WTC11 (cell line): ENCODE measurements around the gene KNG1. TPM values are rescaled to one million over a fixed set of nuclear protein-coding genes. Genes with fewer than 3 reads are reported as not detected.

Experiments
- ATAC-seq: fragments of 200-7000 bp; cut with Tn5 transposase; 2 replicates; pipeline ENCODE4 v1.10.0; 2021; ENCODE audit warnings: mild to moderate bottlenecking, moderate library complexity
- CTCF ChIA-PET: fragments of 300-600 bp; sonication (Branson Sonifier 250); formaldehyde crosslinking; loops from one replicate; lab custom pipeline; 2021; ENCODE audit warnings: antibody characterized with exemption; lab: Charles Lee
- POLR2A ChIA-PET: fragments of 350-600 bp; sonication (Branson Sonifier 250); formaldehyde crosslinking; loops from one replicate; lab custom pipeline; 2021; ENCODE audit warnings: antibody characterized with exemption; lab: Charles Lee
- DNase-seq: peaks from one replicate; pipeline ENCODE4 v3.0.0; 2021; ENCODE audit warnings: low spot score
- H3K27ac Mint-ChIP-seq: 2 replicates; pipeline ENCODE4 v1.8.0; 2021; ENCODE audit warnings: mixed read lengths
- H3K27me3 Mint-ChIP-seq: 2 replicates; pipeline ENCODE4 v1.8.0; 2021; ENCODE audit warnings: low read depth, mild to moderate bottlenecking, moderate library complexity, mixed read lengths
- H3K36me3 Mint-ChIP-seq: 2 replicates; pipeline ENCODE4 v1.8.0; 2021; ENCODE audit warnings: mixed read lengths
- H3K4me1 Mint-ChIP-seq: 2 replicates; pipeline ENCODE4 v1.8.0; 2022; ENCODE audit warnings: mixed read lengths
- H3K4me3 Mint-ChIP-seq: 2 replicates; pipeline ENCODE4 v1.8.0; 2021; ENCODE audit warnings: mild to moderate bottlenecking, moderate library complexity, mixed read lengths
- H3K9me3 Mint-ChIP-seq: 2 replicates; pipeline ENCODE4 v1.8.0; 2021; ENCODE audit warnings: mixed read lengths
- ATF1 ChIP-seq: sonication (generic); formaldehyde crosslinking; IDR thresholded peaks from 2 replicates; pipeline ENCODE4 v1.8.1; 2023; ENCODE audit warnings: mild to moderate bottlenecking, moderate library complexity, missing genetic modification reagents
- CREB1 ChIP-seq: sonication (generic); formaldehyde crosslinking; IDR thresholded peaks from 2 replicates; pipeline ENCODE4 v1.8.0; 2023; ENCODE audit warnings: mild to moderate bottlenecking, missing genetic modification reagents
- E2F5 ChIP-seq: sonication (generic); formaldehyde crosslinking; IDR thresholded peaks from 2 replicates; pipeline ENCODE4 v1.8.1; 2022; ENCODE audit warnings: mild to moderate bottlenecking, moderate library complexity, missing genetic modification reagents
- EMX1 ChIP-seq: fragments of 250-450 bp; sonication (Bioruptor Pico); IDR thresholded peaks from 2 replicates; pipeline ENCODE4 v1.8.0; 2021; ENCODE audit warnings: mild to moderate bottlenecking
- ESRRA ChIP-seq: sonication (generic); formaldehyde crosslinking; IDR thresholded peaks from 2 replicates; pipeline ENCODE4 v1.8.1; 2022; ENCODE audit warnings: mild to moderate bottlenecking, missing genetic modification reagents, borderline replicate concordance
- ETV6 ChIP-seq: sonication (generic); formaldehyde crosslinking; IDR thresholded peaks from 2 replicates; pipeline ENCODE4 v1.8.1; 2022; ENCODE audit warnings: mild to moderate bottlenecking, missing genetic modification reagents
- FOXP4 ChIP-seq: sonication (generic); formaldehyde crosslinking; IDR thresholded peaks from 2 replicates; pipeline ENCODE4 v1.8.0; 2022; ENCODE audit warnings: mild to moderate bottlenecking, missing genetic modification reagents
- HMGA2 ChIP-seq: fragments of 250-450 bp; sonication (Bioruptor Pico); IDR thresholded peaks from 2 replicates; pipeline ENCODE4 v1.4.0; 2021; ENCODE audit warnings: mild to moderate bottlenecking, moderate library complexity
- MLX ChIP-seq: sonication (generic); formaldehyde crosslinking; IDR thresholded peaks from 2 replicates; pipeline ENCODE4 v1.8.1; 2023; ENCODE audit warnings: mild to moderate bottlenecking, missing genetic modification reagents, moderate library complexity
- TP53 ChIP-seq: sonication (generic); formaldehyde crosslinking; IDR thresholded peaks from 2 replicates; pipeline ENCODE4 v1.8.1; 2023; ENCODE audit warnings: mild to moderate bottlenecking, missing genetic modification reagents
- USF1 ChIP-seq: sonication (generic); formaldehyde crosslinking; IDR thresholded peaks from 2 replicates; pipeline ENCODE4 v1.8.0; 2022; ENCODE audit warnings: mild to moderate bottlenecking, missing genetic modification reagents
- ZBTB21 ChIP-seq: sonication (generic); formaldehyde crosslinking; IDR thresholded peaks from 2 replicates; pipeline ENCODE4 v1.8.1; 2023; ENCODE audit warnings: mild to moderate bottlenecking, missing genetic modification reagents, borderline replicate concordance
- ZNF232 ChIP-seq: sonication (generic); formaldehyde crosslinking; IDR thresholded peaks from 2 replicates; pipeline ENCODE4 v1.8.0; 2022; ENCODE audit warnings: mild to moderate bottlenecking, missing genetic modification reagents
- ZNF281 ChIP-seq: sonication (generic); formaldehyde crosslinking; IDR thresholded peaks from 2 replicates; pipeline ENCODE4 v1.8.0; 2023; ENCODE audit warnings: mild to moderate bottlenecking, missing genetic modification reagents
- total RNA-seq: library from RNA; stranded (reverse); gene quantifications from 3 replicates; pipeline ENCODE4 v1.2.3, GENCODE V29; 2021
- TF ChIP-seq, protein P1 (sequence below): sonication (generic); formaldehyde crosslinking; IDR thresholded peaks from 2 replicates; pipeline ENCODE4 v1.8.1; 2022; ENCODE audit warnings: low read depth, missing genetic modification reagents, borderline replicate concordance
- TF ChIP-seq, protein P2 (sequence below): sonication (generic); formaldehyde crosslinking; IDR thresholded peaks from 2 replicates; pipeline ENCODE4 v1.8.1; 2022; ENCODE audit warnings: missing genetic modification reagents, borderline replicate concordance
- TF ChIP-seq, protein P3 (sequence below): fragments of 250-450 bp; sonication (Bioruptor Pico); conservative IDR thresholded peaks from 2 replicates; pipeline ENCODE4 v1.9.0; 2021; ENCODE audit warnings: mild to moderate bottlenecking

Gene KNG1
- total RNA-seq, 1 experiment from 2014 or later: 0.13 TPM

DNA sequence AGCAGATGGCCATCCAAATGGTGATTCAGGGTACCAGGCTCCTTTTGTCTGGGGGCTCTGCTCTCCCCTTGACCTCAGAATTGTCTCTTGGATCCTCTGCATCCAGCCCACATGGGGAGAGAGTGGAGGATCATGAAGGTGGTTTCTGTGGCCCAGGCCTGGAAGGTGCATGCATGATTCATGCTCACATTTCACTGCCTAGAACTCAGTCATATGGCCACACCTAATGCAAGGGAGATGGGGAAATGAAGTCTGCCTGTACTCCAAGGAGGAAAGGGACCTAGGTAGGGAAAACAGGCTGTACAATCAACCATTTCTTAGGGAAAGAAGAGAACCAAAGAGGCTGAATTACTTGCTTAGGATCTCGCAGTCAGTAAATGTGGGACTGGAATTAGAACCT, 36.3 kb upstream of the KNG1 start (continued):
- TF ChIP-seq E2F5 (CRISPR knock-in tag) (no peak), CREB1 (CRISPR knock-in tag) (no peak), ETV6 (CRISPR knock-in tag) (no peak), USF1 (CRISPR knock-in tag) (no peak), ZNF232 (CRISPR knock-in tag) (no peak), ESRRA (CRISPR knock-in tag) (no peak)

GRCh38 chr3:186682812-186683211, 34.3 kb upstream of the KNG1 start:
- H3K36me3 Mint-ChIP-seq: peaks cover 20% of the 10 kb centered on the region
- TF ChIP-seq, protein P1, sequence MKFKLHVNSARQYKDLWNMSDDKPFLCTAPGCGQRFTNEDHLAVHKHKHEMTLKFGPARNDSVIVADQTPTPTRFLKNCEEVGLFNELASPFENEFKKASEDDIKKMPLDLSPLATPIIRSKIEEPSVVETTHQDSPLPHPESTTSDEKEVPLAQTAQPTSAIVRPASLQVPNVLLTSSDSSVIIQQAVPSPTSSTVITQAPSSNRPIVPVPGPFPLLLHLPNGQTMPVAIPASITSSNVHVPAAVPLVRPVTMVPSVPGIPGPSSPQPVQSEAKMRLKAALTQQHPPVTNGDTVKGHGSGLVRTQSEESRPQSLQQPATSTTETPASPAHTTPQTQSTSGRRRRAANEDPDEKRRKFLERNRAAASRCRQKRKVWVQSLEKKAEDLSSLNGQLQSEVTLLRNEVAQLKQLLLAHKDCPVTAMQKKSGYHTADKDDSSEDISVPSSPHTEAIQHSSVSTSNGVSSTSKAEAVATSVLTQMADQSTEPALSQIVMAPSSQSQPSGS: no peak
- TF ChIP-seq FOXP4 (CRISPR knock-in tag) (no peak), TP53 (CRISPR knock-in tag) (no peak), ZBTB21 (CRISPR knock-in tag) (no peak), EMX1 (no peak), ATF1 (no peak), HMGA2 (CRISPR knock-in tag) (no peak), ZNF281 (no peak), MLX (CRISPR knock-in tag) (no peak)
- TF ChIP-seq, protein P2, sequence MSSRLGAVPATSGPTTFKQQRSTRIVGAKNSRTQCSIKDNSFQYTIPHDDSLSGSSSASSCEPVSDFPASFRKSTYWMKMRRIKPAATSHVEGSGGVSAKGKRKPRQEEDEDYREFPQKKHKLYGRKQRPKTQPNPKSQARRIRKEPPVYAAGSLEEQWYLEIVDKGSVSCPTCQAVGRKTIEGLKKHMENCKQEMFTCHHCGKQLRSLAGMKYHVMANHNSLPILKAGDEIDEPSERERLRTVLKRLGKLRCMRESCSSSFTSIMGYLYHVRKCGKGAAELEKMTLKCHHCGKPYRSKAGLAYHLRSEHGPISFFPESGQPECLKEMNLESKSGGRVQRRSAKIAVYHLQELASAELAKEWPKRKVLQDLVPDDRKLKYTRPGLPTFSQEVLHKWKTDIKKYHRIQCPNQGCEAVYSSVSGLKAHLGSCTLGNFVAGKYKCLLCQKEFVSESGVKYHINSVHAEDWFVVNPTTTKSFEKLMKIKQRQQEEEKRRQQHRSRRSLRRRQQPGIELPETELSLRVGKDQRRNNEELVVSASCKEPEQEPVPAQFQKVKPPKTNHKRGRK: no peak
- TF ChIP-seq, protein P3, sequence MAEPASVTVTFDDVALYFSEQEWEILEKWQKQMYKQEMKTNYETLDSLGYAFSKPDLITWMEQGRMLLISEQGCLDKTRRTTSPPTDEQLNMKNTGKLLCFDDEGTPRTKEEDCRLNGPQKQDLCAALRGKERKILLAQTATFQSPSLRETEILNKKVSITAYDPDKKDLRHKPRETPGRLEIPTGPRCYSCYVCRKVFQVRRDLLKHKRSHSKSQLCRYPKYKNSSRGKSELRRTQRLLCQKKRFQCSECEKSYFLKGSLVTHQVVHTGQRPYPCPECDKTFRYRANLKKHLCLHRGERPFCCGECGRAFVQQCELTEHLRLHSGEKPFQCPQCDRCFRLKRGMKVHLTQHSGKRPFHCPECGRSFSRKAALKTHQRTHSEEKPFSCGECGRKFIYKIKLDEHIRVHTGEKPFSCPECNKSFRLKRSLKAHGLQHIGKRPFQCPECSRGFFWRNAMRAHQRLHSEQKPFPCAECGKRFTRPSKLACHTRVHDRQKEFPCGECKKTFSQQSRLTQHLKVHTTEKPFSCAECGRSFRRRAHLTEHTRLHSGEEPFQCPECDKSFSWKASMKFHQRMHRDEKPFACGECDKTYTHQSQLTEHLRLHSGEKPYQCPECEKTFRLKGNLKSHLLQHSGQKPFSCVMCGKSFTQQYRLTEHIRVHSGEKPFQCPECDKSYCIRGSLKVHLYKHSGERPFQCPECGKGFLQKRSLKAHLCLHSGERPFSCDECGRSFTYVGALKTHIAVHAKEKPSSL (CRISPR knock-in tag): no peak
- TF ChIP-seq, all 79 proteins: peak for 0
- ATAC-seq (no peak), DNase-seq (no peak)
- Mint-ChIP-seq H3K4me3 (no peak overlapping the region), H3K27ac (no peak overlapping the region), H3K27me3 (peaks cover 13% of the 10 kb centered on the region), H3K9me3 (peaks cover 37% of the 10 kb centered on the region), H3K4me1 (no peaks in the 10 kb centered on the region; the same call in 1 of the 2 replicates)
- ChIA-PET POLR2A (no interaction called here), CTCF (no interaction called here)
